Fibroblast of skin of left biceps (primary cell): ENCODE results near the gene KCTD14.
"Not testable (repeated sequence)": the region's sequence is repeated elsewhere in the genome, so short reads cannot be mapped to it uniquely, and the experiment has no call there.

Experiments used
- DNase-seq, 2 experiments: peaks; one replicate each; pipeline ENCODE4 v3.0.0-alpha.2; 2013; ENCODE audit warnings: low read depth in 2 of 2

The KCTD14 gene

GRCh38 chr11:78022397-78023396 lies at the start of gene KCTD14:
Gene KCTD14 (minus strand): TSS chr11:78023276. CDS start chr11:78023249, 27 bp downstream.
- no peak for DNase-seq

GRCh38 chr11:78072455-78072854 lies 49.4 kb upstream of the KCTD14 start:
- DNase-seq: no peak

- DNase-seq: no peak
Observed at GRCh38 chr11:78071717-78072116, 48.6 kb upstream of the KCTD14 start.

- DNase-seq: no peak
Observed at GRCh38 chr11:78070621-78071020, 47.5 kb upstream of the KCTD14 start.

GRCh38 chr11:78069465-78069864 lies 46.4 kb upstream of the KCTD14 start:
- no peak for DNase-seq

GRCh38 chr11:78067704-78068103 lies 44.6 kb upstream of the KCTD14 start:
- no peak for DNase-seq

GRCh38 chr11:78066471-78066870 lies 43.4 kb upstream of the KCTD14 start:
- DNase-seq: no peak

GRCh38 chr11:78065203-78065602 lies 42.1 kb upstream of the KCTD14 start:
- no peak for DNase-seq

- no peak for DNase-seq
Observed at GRCh38 chr11:78063440-78064181, 40.5 kb upstream of the KCTD14 start, which contains the start of gene THRSP. Gene THRSP (plus strand): TSS chr11:78063861. CDS start chr11:78063882, 21 bp downstream.

GRCh38 chr11:78062671-78063070 lies 39.6 kb upstream of the KCTD14 start:
- no peak for DNase-seq

- no peak for DNase-seq
Observed at GRCh38 chr11:78061921-78062311, 38.8 kb upstream of the KCTD14 start.

- DNase-seq: no peak
Observed at GRCh38 chr11:78061088-78061920, 38.2 kb upstream of the KCTD14 start.

GRCh38 chr11:78060533-78060932 lies 37.5 kb upstream of the KCTD14 start:
- no peak for DNase-seq

- DNase-seq: not testable (repeated sequence)
Observed at GRCh38 chr11:78059749-78060328, 36.8 kb upstream of the KCTD14 start.

GRCh38 chr11:78057462-78058055 lies 34.5 kb upstream of the KCTD14 start:
- no peak for DNase-seq

GRCh38 chr11:78056093-78056492 lies 33.0 kb upstream of the KCTD14 start:
- DNase-seq: no peak

GRCh38 chr11:78054971-78055370 lies 31.9 kb upstream of the KCTD14 start:
- DNase-seq: no peak

- DNase-seq: peak; percentile 19 to 25
Observed at GRCh38 chr11:78050964-78051831, 28.1 kb upstream of the KCTD14 start.

GRCh38 chr11:78049348-78049747 lies 26.3 kb upstream of the KCTD14 start:
- DNase-seq: no peak

- DNase-seq: no peak
Observed at GRCh38 chr11:78048561-78048960, 25.5 kb upstream of the KCTD14 start.
